ENCODE data around the gene SHB. TPM values are rescaled to one million over a fixed set of nuclear protein-coding genes. Genes with fewer than 3 reads are reported as not detected.

SHB gene
- total RNA-seq, 1 experiment from 2014 or later, result 56.4 TPM

DNA sequence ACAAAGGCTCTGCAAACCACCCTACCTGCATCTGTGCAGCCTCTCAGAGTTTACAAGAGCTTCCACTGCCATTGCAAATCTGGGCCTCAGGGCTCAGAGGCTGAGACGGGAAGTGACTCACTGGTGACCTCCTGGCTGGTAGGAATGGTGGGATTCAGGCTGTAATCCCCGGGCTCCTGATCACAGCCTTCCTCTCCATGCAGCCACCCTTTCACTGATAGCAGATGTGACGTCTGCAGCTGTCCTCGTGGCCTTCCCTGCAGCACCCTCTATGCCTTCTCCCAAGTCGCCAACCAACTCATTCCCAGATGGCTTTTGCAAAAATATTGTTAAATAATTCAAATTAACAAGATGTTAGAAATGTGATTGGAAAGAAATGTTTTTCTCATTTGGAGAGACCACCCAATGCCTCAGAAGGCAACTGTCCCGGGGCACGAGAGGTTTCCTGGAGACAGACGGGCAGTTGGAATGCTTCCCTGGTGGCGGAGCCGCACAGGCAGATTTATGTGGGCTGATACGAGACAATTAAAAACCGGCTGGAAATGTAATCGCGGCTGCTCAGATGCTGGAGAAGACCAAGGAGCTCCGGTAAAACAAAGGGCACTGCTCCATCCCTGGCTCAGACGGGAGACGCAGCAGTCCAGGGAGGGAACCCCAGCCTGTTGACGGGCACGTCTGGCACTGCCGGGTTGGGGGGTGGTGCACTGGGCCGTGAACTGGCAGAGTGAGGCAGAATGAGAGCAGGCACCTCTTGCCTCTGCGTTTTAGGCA is 130.7 kb downstream of the SHB start:
- Histone ChIP-seq H3K27ac (ENCODE audit: low read length) (peak overlapping the region; percentile 92), H3K27me3 (ENCODE audit: low read length) (no peaks in the 10 kb centered on the region), H3K4me2 (ENCODE audit: low read length) (peak overlapping the region; percentile 55), H3K9me2 (replicated peaks; ENCODE audit: low read length) (no peaks in the 10 kb centered on the region), H3F3A (ENCODE audit: low read length, unreplicated experiment) (no peaks in the 10 kb centered on the region), H3K9ac (ENCODE audit: low read length) (peak overlapping the region; percentile 66), H3K79me2 (ENCODE audit: low read length) (peaks cover 48% of the 10 kb centered on the region), H3K9me3 (ENCODE audit: low read length) (no peaks in the 10 kb centered on the region), H4K20me1 (ENCODE audit: low read length) (no peaks in the 10 kb centered on the region), H2AFZ (ENCODE audit: low read length) (no peak overlapping the region), H3K4me1 (ENCODE audit: insufficient read depth, low read length) (peaks cover 38% of the 10 kb centered on the region), H3K4me3 (ENCODE audit: low read length) (no peak overlapping the region), H3K36me3 (ENCODE audit: low read depth, low read length) (peaks cover 35% of the 10 kb centered on the region)
- CTCF ChIA-PET, result no interaction called here
- BruUV-seq (replicated peaks), result no TSS peak
- ATAC-seq (peak; percentile 93), DNase-seq (peak; percentile 80)
- TF ChIP-seq EZH2 (IDR thresholded peaks at IDR 0.05; ENCODE audit: low read length, unreplicated experiment), result no peak
- TF ChIP-seq EZH2phosphoT487 (IDR thresholded peaks at IDR 0.05; ENCODE audit: borderline replicate concordance, low read length), result no peak
- POLR2A ChIA-PET (ENCODE audit: unreplicated experiment), result no interaction called here
- intact Hi-C loops (cut with micrococcal nuclease), result no loop called here

DNA sequence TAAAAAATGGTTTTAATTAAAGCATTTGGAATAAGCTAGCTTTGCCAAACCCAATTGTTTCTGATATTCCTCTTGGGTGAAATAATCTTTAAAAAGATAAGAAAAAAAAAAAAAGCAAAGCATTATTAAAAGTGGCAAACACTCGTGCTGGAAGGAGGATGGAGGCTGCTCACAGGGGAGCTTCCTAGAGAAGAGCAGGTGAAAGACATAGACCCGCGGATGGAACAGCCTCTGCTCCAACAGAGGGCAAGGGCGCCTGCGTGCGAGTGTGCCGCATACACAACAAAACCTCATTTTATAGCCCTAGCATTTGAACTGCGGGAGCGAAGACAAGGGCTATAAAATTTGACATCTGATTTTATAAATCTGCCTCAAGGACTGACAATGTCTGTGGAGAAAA is 131.7 kb downstream of the SHB start:
- DNase-seq, result no peak
- no TSS peak for BruUV-seq (replicated peaks)
- no peak for ATAC-seq
- Histone ChIP-seq H3K27ac (ENCODE audit: low read length) (peak overlapping the region; percentile 92), H4K20me1 (ENCODE audit: low read length) (no peaks in the 10 kb centered on the region), H3K27me3 (ENCODE audit: low read length) (no peaks in the 10 kb centered on the region), H3K9me3 (ENCODE audit: low read length) (no peaks in the 10 kb centered on the region), H3K79me2 (ENCODE audit: low read length) (peaks cover 44% of the 10 kb centered on the region), H3F3A (ENCODE audit: low read length, unreplicated experiment) (no peaks in the 10 kb centered on the region), H3K9ac (ENCODE audit: low read length) (peak overlapping the region; percentile 66), H3K4me2 (ENCODE audit: low read length) (peak overlapping the region; percentile 55), H3K36me3 (ENCODE audit: low read depth, low read length) (peaks cover 40% of the 10 kb centered on the region), H3K4me3 (ENCODE audit: low read length) (no peak overlapping the region), H2AFZ (ENCODE audit: low read length) (no peak overlapping the region), H3K4me1 (ENCODE audit: insufficient read depth, low read length) (peaks cover 30% of the 10 kb centered on the region), H3K9me2 (replicated peaks; ENCODE audit: low read length) (no peaks in the 10 kb centered on the region)
- ChIA-PET CTCF (interaction anchor here (0.7 kb wide), 1 partner anchor 161 kb away, joined by 4 read pairs; no protein-coding TSS in a partner anchor), POLR2A (ENCODE audit: unreplicated experiment) (interaction anchor here (0.6 kb wide), 1 partner anchor 299 kb away, joined by 3 read pairs; no protein-coding TSS in a partner anchor)
- intact Hi-C loops (cut with micrococcal nuclease), result no loop called here
- TF ChIP-seq EZH2phosphoT487 (IDR thresholded peaks at IDR 0.05; ENCODE audit: borderline replicate concordance, low read length) (no peak), EZH2 (IDR thresholded peaks at IDR 0.05; ENCODE audit: low read length, unreplicated experiment) (no peak)
- TF ChIP-seq, protein P1, sequence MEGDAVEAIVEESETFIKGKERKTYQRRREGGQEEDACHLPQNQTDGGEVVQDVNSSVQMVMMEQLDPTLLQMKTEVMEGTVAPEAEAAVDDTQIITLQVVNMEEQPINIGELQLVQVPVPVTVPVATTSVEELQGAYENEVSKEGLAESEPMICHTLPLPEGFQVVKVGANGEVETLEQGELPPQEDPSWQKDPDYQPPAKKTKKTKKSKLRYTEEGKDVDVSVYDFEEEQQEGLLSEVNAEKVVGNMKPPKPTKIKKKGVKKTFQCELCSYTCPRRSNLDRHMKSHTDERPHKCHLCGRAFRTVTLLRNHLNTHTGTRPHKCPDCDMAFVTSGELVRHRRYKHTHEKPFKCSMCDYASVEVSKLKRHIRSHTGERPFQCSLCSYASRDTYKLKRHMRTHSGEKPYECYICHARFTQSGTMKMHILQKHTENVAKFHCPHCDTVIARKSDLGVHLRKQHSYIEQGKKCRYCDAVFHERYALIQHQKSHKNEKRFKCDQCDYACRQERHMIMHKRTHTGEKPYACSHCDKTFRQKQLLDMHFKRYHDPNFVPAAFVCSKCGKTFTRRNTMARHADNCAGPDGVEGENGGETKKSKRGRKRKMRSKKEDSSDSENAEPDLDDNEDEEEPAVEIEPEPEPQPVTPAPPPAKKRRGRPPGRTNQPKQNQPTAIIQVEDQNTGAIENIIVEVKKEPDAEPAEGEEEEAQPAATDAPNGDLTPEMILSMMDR (conservative IDR thresholded peaks at IDR 0.05; ENCODE audit: low read depth, low read length), result no peak

DNA sequence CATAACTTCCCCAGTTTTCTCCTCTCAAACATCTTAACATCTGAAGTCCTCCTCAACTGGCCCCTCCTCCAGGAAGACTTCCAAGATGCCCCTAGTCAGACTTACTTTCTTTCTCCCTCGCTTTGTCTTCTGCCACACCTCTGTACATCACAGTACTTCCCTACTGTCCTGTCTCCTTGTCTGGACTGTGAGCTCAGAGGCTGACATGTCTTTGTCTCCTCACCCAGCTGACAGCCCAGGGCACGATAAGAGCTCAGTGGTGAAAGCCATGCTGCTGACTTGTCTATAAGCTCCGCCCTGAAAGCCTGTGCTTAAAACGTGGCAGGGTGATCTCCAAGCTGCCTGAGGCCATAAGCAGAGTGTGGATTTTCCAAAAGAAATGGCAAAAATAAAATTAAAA is 132.1 kb downstream of the SHB start:
- no peaks in the 10 kb centered on the region for H3K27me3 ChIP-seq (ENCODE audit: low read length)
- CTCF ChIA-PET, result interaction anchor here (0.7 kb wide), 1 partner anchor 161 kb away, joined by 4 read pairs; no protein-coding TSS in a partner anchor
- no peaks in the 10 kb centered on the region for H3K9me2 ChIP-seq (replicated peaks; ENCODE audit: low read length)
- POLR2A ChIA-PET (ENCODE audit: unreplicated experiment), result interaction anchor here (0.6 kb wide), 1 partner anchor 299 kb away, joined by 3 read pairs; no protein-coding TSS in a partner anchor
- no peaks in the 10 kb centered on the region for H3F3A ChIP-seq (ENCODE audit: low read length, unreplicated experiment)
- TF ChIP-seq EZH2phosphoT487 (IDR thresholded peaks at IDR 0.05; ENCODE audit: borderline replicate concordance, low read length), result no peak
- TF ChIP-seq, protein P1 (conservative IDR thresholded peaks at IDR 0.05; ENCODE audit: low read depth, low read length), result no peak
- TF ChIP-seq EZH2 (IDR thresholded peaks at IDR 0.05; ENCODE audit: low read length, unreplicated experiment), result no peak
- H3K27ac ChIP-seq (ENCODE audit: low read length), result peak overlapping the region; percentile 92
- no TSS peak for BruUV-seq (replicated peaks)
- no peaks in the 10 kb centered on the region for H3K9me3 ChIP-seq (ENCODE audit: low read length)
- ATAC-seq (no peak), DNase-seq (no peak)
- H3K4me1 ChIP-seq (ENCODE audit: insufficient read depth, low read length), result peaks cover 30% of the 10 kb centered on the region
- no peak overlapping the region for H3K4me3 ChIP-seq (ENCODE audit: low read length)
- peak overlapping the region; percentile 66 for H3K9ac ChIP-seq (ENCODE audit: low read length)
- H4K20me1 ChIP-seq (ENCODE audit: low read length), result no peaks in the 10 kb centered on the region
- H3K4me2 ChIP-seq (ENCODE audit: low read length), result no peak overlapping the region
- intact Hi-C loops (cut with micrococcal nuclease), result no loop called here
- H3K79me2 ChIP-seq (ENCODE audit: low read length), result peaks cover 40% of the 10 kb centered on the region
- peaks cover 36% of the 10 kb centered on the region for H3K36me3 ChIP-seq (ENCODE audit: low read depth, low read length)
- no peak overlapping the region for H2AFZ ChIP-seq (ENCODE audit: low read length)
